K562 (cell line): ENCODE measurements around the gene ZNF557.

ENCODE experiments used
- ZNF140 ChIP-seq: fragments of 250-450 bp; sonication (Bioruptor Pico); IDR thresholded peaks from 2 replicates; pipeline ENCODE4 v1.8.0; 2021; ENCODE audit warnings: moderate library complexity, mild to moderate bottlenecking, inconsistent platforms
- TF ChIP-seq, protein P1 (sequence below), 3 experiments: IDR thresholded peaks in 2 of 3; conservative IDR thresholded peaks in 1 of 3; 2 replicates each; pipeline ENCODE4 v1.5.1; 2011 to 2012; ENCODE audit warnings: low read length in 3 of 3, mild to moderate bottlenecking in 3 of 3, control low read depth in 2 of 3, improper control_type of control experiment in 1 of 3, inconsistent platforms in 1 of 3, low read depth in 1 of 3, mixed read lengths in 1 of 3, moderate library complexity in 1 of 3; ENCODE audit not compliant: insufficient read depth in 2 of 3

DNA sequence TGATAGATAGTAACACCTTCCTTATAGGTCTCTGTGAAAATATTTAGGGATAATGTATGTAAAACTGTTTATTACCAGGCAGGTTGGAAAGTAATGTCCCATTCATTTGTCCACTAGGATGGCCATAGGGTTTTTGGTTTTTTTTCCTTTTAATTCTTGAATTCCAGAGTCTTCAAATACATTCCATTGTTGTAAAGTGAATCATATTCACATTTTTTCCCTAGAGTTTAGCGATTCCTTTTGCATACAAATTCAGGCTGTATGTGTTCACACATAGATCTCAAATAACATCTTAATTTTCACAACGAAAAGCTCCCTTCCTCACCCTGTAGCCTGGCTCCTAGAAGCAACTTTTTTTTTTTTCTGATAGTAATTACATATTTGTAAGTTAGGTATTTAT, 1.8 kb upstream of the ZNF557 start:
- TF ChIP-seq, protein P1, sequence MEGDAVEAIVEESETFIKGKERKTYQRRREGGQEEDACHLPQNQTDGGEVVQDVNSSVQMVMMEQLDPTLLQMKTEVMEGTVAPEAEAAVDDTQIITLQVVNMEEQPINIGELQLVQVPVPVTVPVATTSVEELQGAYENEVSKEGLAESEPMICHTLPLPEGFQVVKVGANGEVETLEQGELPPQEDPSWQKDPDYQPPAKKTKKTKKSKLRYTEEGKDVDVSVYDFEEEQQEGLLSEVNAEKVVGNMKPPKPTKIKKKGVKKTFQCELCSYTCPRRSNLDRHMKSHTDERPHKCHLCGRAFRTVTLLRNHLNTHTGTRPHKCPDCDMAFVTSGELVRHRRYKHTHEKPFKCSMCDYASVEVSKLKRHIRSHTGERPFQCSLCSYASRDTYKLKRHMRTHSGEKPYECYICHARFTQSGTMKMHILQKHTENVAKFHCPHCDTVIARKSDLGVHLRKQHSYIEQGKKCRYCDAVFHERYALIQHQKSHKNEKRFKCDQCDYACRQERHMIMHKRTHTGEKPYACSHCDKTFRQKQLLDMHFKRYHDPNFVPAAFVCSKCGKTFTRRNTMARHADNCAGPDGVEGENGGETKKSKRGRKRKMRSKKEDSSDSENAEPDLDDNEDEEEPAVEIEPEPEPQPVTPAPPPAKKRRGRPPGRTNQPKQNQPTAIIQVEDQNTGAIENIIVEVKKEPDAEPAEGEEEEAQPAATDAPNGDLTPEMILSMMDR (IDR thresholded peaks at IDR 0.05 in 2 of 3, conservative IDR thresholded peaks at IDR 0.05 in 1 of 3; ENCODE audit: insufficient read depth in 2 of 3, low read depth in 1 of 3, low read length in 3 of 3) = no peak
- no peak for TF ChIP-seq ZNF140 (CRISPR knock-in tag)
